ENCODE measurements around the gene CHRNA1. TPM values are rescaled to one million over a fixed set of nuclear protein-coding genes. Genes with fewer than 3 reads are reported as not detected.

Gene CHRNA1
- total RNA-seq, 4 donors from 2014 or later = 2.6 to 7.4 (median 3.0) TPM; not detected in 1

- Histone ChIP-seq H3K27ac (no peak overlapping the region), H3K4me3 (no peak overlapping the region), H3K9me3 (no peaks in the 10 kb centered on the region), H3K4me1 (no peaks in the 10 kb centered on the region), H3K36me3 (no peaks in the 10 kb centered on the region), H3K27me3 (no peaks in the 10 kb centered on the region)
- WGBS, 2 donors (ENCODE audit: low coverage in 1 of 2) = 29 to 70% methylated on average over 1 to 4 of the region's 4 CpGs
- DNase-seq = no peak
- in situ Hi-C loops (cut with MboI; ENCODE audit: low pct_ligation_motif_present in 1 of 4, low pct_unique_long_range_greater_than_20kb in 1 of 4, low sequenced_read_pairs in 3 of 4) = no loop called here
- intact Hi-C loops (cut with DNase I; ENCODE audit: low total_unique reads) = no loop called here
- TF ChIP-seq EP300 (IDR thresholded peaks at IDR 0.05; ENCODE audit: low read depth) (no peak), POLR2A (IDR thresholded peaks at IDR 0.05) (no peak), POLR2AphosphoS5 (IDR thresholded peaks at IDR 0.05) (no peak), CTCF (IDR thresholded peaks at IDR 0.05) (no peak)
Observed at GRCh38 chr2:174705321-174705720, 59.0 kb downstream of the CHRNA1 start.

- intact Hi-C loops (cut with DNase I; ENCODE audit: low total_unique reads) (no loop called here), in situ Hi-C loops (cut with MboI; ENCODE audit: low pct_ligation_motif_present in 1 of 4, low pct_unique_long_range_greater_than_20kb in 1 of 4, low sequenced_read_pairs in 3 of 4) (no loop called here)
- no peak for DNase-seq
- no peaks in the 10 kb centered on the region for H3K9me3 ChIP-seq
- H3K27ac ChIP-seq = no peak overlapping the region
- H3K36me3 ChIP-seq = no peaks in the 10 kb centered on the region
- H3K4me1 ChIP-seq = no peaks in the 10 kb centered on the region
- H3K4me3 ChIP-seq = no peak overlapping the region
- WGBS, 2 donors (ENCODE audit: low coverage in 1 of 2) = 0 to 22% methylated on average over 1 of the region's 1 CpG
- H3K27me3 ChIP-seq = no peaks in the 10 kb centered on the region
- no peak for TF ChIP-seq POLR2AphosphoS5 (IDR thresholded peaks at IDR 0.05)
- TF ChIP-seq EP300 (IDR thresholded peaks at IDR 0.05; ENCODE audit: low read depth) = no peak
- TF ChIP-seq CTCF (IDR thresholded peaks at IDR 0.05) = no peak
- TF ChIP-seq POLR2A (IDR thresholded peaks at IDR 0.05) = no peak
Observed at GRCh38 chr2:174704642-174705041, 59.6 kb downstream of the CHRNA1 start.

GRCh38 chr2:174704061-174704460, 60.2 kb downstream of the CHRNA1 start:
- no peaks in the 10 kb centered on the region for H3K9me3 ChIP-seq
- TF ChIP-seq EP300 (IDR thresholded peaks at IDR 0.05; ENCODE audit: low read depth) (no peak), POLR2A (IDR thresholded peaks at IDR 0.05) (no peak), CTCF (IDR thresholded peaks at IDR 0.05) (no peak), POLR2AphosphoS5 (IDR thresholded peaks at IDR 0.05) (no peak)
- no peaks in the 10 kb centered on the region for H3K36me3 ChIP-seq
- no peak for DNase-seq
- H3K27ac ChIP-seq = no peak overlapping the region
- in situ Hi-C loops (cut with MboI; ENCODE audit: low pct_ligation_motif_present in 1 of 4, low pct_unique_long_range_greater_than_20kb in 1 of 4, low sequenced_read_pairs in 3 of 4) = no loop called here
- H3K4me3 ChIP-seq = no peak overlapping the region
- intact Hi-C loops (cut with DNase I; ENCODE audit: low total_unique reads) = no loop called here
- 49 to 58% methylated on average over 3 of the region's 3 CpGs for WGBS, 2 donors (ENCODE audit: low coverage in 1 of 2)
- no peaks in the 10 kb centered on the region for H3K27me3 ChIP-seq
- H3K4me1 ChIP-seq = no peaks in the 10 kb centered on the region

GRCh38 chr2:174703430-174703829, 60.8 kb downstream of the CHRNA1 start:
- DNase-seq = no peak
- 76 to 86% methylated on average over 1 to 3 of the region's 3 CpGs for WGBS, 2 donors (ENCODE audit: low coverage in 1 of 2)
- intact Hi-C loops (cut with DNase I; ENCODE audit: low total_unique reads) = no loop called here
- in situ Hi-C loops (cut with MboI; ENCODE audit: low pct_ligation_motif_present in 1 of 4, low pct_unique_long_range_greater_than_20kb in 1 of 4, low sequenced_read_pairs in 3 of 4) = no loop called here
- no peaks in the 10 kb centered on the region for H3K4me1 ChIP-seq
- H3K36me3 ChIP-seq = no peaks in the 10 kb centered on the region
- H3K9me3 ChIP-seq = no peaks in the 10 kb centered on the region
- H3K27ac ChIP-seq = no peak overlapping the region
- no peak for TF ChIP-seq POLR2AphosphoS5 (IDR thresholded peaks at IDR 0.05)
- no peak for TF ChIP-seq EP300 (IDR thresholded peaks at IDR 0.05; ENCODE audit: low read depth)
- no peak for TF ChIP-seq POLR2A (IDR thresholded peaks at IDR 0.05)
- TF ChIP-seq CTCF (IDR thresholded peaks at IDR 0.05) = no peak
- no peak overlapping the region for H3K4me3 ChIP-seq
- no peaks in the 10 kb centered on the region for H3K27me3 ChIP-seq
